Anterior cingulate cortex (tissue), 58 donors: Measurements from ENCODE around the gene UBL7.
"Not testable (repeated sequence)": the region's sequence is repeated elsewhere in the genome, so short reads cannot be mapped to it uniquely, and the experiment has no call there.

Experiments used
- DNase-seq, 58 donors: peaks; one replicate each; lab custom pipeline; 2025; lab: John Stamatoyannopoulos, UW

UBL7 gene, protein sequence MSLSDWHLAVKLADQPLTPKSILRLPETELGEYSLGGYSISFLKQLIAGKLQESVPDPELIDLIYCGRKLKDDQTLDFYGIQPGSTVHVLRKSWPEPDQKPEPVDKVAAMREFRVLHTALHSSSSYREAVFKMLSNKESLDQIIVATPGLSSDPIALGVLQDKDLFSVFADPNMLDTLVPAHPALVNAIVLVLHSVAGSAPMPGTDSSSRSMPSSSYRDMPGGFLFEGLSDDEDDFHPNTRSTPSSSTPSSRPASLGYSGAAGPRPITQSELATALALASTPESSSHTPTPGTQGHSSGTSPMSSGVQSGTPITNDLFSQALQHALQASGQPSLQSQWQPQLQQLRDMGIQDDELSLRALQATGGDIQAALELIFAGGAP

DNA sequence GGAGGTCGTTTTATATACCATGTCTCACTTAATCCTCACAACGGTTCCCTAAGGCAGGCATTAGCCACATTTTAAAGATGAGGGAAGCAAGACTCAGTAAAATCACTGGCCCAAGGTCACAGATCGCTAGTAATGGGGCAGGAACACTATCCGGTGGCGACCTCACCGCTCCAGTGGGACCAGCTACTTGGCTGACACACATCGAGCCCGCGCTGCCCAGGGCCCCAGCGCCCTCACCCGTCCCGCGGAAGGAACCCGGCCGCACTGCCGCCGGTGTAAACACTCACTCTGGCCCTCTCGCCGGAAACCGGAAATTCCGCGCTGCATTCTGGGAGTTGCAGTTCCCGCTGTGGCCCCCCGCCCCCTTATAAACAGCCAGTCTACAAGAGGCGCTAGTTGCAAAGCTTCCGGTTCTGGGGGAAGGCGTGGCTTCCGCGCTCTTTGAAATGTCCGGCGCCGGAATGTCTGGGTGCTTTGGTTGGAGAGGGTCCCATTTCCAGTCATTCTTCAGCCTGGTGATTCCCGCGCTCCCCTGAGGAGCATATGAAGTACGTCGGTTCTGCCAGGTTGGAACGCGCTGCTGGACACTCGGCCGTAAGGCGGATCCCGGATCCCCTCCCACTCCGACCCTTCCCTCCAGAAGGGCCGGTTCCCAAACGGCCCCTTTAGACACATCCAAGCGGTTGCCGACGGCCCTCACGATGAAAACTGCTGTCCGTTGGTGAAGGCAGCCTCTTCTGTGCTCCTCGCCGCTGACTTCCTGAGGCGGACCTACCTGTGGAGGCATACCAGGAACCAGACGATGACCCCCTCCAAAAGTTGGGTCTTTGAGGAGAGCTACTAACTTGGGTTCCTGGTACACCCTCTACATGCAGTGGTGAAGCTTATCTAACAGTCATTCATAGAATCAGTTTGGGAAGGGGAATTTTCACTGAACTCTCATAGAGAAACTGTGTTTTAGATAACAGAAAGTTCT lies at the start of gene UBL7:
Gene UBL7, minus strand, starts transcription at position 290 of the 976 bp plus-strand sequence. CDS start 2,293 bp downstream, outside the sequence.
- DNase-seq: peak; percentile 30 to 98 (median 94)

DNA sequence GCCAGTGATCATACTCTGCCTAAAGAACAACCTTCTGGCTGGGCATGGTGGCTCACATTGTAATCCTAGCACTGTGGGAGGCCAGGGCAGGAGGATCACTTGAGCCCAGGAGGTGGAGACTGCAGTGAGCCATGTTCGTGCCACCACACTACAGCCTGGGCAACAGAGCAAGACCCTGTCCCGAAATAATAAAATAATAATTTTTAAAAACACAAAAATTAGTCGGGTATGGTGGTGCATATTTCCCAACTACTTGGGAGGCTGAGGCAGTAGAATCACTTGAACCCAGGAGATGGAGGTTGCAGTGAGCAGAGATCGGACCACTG lies 45.5 kb upstream of the UBL7 start:
- DNase-seq: no peak

DNA sequence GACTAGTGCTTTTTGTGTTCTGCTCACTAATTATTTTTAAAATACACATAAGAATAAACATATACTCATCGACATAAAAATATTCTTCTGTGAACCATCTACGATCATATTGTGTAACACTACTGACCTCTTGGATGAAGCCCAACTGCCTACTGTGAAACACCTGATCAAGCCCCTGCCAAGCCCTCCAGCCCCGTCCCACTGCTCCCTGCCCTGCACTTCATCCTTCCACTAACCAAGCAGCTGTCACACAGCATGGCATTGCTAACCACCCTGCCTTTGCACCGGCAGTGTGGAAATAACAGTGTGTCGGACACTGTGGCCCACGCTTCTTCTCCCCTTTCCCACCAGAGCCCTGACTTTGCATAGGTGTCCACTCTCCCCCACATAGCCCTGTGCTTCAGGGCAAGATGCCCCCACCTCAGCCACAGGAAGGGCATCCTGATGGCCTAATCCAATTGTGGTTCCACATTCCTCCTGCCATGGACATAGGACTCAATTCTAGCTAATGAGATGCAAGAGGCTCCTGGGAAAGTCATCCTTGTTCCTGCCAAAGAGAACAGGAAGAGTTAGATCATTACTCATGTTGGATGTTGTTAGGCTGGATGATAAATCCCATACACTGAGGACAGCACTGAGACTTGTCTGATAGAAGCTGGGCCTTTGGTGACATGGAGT lies 45.0 kb upstream of the UBL7 start:
- DNase-seq: no peak

DNA sequence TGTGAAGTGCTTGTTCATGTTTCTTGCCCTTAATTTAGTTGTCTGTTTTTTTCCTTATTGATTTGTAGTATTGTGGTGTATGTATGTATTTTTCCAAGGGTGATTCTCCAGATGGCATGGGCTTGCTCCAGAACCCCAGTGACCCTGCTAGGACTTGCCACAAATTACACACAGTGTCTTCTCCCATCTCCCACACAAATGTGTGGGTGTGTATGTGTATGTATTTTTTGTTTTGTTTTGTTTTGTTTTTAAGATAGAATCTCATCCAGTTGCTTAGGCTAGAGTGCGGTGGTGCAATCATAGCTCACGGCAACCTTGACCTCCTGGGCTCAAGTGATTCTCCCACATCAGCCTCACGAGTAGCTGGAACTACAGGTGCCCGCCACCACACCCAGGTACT lies 43.9 kb upstream of the UBL7 start:
- no peak for DNase-seq

DNA sequence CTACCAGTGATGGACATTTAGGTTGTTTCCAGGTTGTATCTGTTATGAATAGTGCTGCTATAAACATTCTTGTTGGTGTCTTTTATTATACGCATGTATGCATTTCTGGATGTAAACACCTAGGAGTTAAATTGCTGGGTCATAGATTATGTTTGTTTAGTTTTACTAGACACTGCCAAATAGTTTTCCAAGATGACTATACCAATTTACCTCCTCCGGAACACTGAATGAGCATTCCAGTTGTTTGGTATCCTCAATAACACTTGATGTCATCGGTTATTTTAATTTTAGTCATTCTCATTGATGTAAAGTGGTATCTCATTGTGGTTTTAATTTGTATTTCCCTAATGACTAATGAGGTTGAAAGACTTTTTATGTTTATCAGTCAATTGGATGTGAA lies 43.5 kb upstream of the UBL7 start:
- no peak for DNase-seq

DNA sequence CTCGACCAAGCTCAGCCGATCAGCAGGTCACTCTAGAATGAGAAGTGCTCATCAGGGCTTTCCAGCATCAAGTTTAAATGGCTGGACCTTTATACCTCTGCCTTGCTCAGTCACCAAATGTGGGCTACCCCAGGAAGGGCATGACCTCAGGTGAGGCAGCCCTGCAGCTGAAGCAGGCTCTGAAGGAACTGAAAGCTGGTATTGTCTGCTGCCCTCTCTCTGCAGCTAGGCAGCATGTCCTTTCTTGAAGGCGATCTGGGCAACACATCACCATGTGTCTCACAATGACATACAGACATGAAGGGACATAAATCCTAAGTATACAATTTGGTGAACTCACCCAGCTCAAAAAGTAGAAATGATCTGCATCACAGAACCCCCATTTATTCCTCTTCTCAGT lies 41.3 kb upstream of the UBL7 start:
- no peak for DNase-seq

DNA sequence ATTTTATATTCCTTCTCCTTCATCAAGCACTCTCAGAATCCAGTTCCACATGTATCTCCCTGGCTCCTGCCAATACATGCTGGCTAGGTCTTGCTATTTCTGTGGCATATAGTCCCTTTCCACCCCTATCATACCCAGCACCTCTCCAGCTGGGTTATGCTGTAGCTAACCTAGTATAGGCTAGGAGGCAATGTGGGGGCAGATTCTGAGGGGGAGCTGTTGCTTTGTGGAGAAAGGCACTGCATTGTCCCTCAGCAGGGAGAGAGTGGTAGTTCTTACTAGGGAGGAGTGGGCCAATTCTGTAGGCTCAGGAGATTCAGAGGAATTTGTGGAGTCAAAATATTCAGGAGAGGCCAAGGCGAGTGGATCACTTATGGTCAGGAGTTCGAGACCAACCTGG lies 39.4 kb upstream of the UBL7 start:
- DNase-seq: no peak

DNA sequence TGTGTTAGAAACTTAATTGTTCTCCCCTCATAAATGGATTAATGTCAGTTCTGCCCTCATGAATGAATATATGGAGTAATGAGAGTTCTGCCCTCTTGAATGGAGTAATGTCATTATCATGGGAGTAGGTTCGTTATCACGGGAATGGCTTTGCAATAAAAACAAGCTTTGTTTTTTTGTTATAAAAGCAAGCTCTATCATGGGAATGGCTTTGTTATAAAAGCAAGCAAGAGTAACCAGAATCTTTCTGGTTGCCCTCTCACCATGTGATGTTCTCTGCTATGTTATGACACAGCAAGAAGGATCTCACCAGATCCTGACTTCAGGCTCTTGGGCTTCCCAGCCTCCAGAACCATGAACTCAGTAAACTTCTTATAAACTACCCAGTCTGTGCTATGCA lies 38.4 kb upstream of the UBL7 start:
- DNase-seq: no peak

DNA sequence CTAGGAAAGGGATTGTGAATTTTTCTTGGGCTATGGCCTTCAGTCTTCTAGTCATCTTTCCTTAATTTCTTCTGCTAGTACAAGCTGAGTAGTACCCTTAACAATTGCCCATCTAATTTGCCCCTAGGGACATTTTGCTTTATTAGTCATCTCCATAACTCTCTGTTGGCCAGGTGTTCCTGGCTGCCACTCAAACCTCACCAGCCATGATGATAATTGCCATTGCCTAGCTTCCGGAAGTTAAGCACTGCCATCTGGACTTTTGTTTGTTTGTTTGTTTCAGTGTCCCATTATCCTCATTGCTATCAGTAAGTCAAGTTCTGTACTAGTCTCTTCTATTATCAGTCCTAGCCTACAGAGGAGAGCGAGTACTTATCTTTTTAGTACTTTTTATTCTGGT lies 36.6 kb upstream of the UBL7 start:
- no peak for DNase-seq

DNA sequence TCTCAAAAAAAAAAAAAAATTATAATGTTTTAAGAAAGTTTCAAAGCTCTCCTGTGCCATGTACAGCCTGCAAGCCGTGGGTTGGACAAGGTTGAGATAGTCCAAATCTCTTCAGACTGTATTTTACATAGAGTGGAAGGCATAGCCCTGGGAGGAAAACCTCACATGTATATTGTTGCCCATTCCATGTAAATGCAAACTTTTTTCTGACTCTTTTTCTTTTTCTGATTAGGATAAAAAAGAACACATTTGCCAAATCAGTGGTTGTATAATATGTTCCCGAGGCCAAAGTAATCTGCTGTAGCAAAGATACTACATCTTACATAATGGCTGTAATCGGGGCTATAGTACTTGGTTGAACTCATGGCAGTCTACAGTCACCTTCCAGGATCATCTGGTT lies 35.7 kb upstream of the UBL7 start:
- DNase-seq: no peak

DNA sequence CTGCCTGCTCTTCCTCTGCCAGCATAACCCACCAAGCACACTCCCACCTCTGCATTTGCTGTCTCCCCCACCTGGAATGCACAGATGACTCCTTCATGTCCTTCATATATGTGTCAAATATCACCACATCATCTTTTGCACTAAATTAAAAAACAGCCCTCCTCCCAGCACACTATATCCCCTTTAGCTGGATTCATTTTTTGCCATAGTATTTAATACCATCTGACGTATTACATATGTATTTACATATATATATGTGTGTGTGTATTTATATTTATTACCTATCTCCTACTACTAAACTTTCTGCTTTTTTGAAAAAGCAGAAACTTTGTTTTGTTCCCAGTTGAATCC lies 29.4 kb upstream of the UBL7 start:
- no peak for DNase-seq

DNA sequence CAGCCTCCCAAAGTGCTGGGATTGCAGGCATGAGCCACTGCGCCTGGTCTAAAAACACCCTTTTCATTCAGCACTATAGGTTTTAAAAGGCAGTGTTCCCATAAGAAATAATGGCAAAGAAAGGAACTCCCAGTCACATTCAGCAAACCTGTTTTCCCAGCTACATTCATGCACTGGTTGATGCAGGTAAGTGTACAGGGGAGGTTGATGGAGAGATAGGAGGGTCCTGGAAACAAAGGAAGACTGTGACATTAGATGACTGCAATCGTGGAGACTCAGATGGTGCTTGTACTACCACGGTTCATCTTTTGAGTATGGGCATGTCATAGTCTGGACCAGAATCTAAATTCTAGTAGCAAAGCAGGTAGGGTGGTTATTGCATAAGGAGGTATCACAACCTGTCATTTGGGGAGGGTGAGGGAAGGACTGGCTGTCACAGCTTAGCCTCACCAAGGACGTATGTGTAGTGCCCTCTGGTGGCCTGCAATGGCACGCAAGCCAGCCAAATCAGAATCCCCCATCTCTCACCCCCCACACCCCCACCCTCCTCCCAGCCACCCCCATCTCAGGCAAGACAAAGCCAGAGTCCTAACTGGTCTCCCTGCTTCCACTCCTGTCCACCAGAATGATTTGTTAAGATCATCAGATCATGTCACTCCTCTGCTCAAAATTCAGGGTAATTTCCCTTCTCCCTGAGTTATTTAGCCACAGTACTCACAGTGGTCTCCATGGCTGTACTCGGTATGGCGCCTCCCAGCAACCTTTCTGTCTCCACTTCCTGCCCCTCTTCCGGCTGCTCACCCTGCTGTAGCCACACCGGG lies 28.8 kb upstream of the UBL7 start:
- DNase-seq: peak in 31 of 58 donors; percentile 0 to 58 (median 6)

DNA sequence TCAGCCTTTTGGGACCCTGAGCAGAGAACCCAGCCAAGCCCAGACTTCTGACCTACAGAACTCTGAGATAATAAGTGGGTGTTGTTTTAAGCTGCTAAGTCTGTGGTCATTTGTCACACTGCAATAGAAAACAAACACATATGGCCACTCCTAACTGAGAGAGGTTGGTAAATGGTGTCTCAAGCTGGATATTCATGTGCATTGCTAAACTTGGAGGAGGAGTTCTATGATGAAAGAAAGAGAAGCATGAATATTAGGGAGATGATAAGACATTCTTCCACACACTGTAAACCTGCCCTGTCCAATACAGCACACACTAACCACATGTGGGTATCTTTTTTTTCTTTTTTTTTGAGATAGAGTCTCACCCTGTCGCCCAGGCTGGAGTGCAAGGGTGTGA lies 27.8 kb upstream of the UBL7 start:
- no peak for DNase-seq

DNA sequence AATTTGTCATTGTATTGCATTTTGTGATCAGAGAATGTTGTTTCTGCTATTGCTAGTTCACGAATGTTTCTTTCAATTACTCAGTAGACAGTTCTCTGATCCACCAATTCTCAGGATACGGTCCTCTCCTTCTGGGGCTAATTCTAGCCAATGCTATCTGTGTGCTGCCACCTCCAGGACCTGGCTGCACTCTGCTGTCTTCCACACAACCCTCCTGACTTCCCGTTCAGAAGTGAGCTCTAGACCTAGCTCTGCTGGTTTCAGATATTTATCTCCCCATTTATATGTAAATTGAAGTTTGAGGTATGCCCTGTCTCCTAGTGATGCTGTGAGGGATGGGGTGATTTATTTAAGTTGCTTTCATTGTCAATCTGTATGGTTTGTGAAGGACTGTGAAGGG lies 21.7 kb upstream of the UBL7 start:
- no peak for DNase-seq

DNA sequence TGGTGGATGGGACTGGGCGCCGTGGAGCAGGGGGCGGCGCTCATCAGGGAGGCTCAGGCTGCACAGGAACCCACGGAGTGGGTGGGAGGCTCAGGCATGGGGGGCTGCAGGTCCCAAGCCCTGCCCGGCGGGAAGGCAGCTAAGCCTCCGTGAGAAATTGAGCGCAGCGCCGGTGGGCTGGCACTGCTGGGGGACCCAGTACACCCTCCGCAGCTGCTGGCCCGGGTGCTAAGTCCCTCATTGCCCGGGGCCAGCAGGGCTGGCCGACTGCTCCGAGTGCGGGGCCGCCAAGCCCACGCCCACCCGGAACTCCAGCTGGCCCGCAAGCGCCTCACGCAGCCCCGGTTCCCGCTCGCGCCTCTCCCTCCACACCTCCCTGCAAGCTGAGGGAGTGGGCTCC lies 19.4 kb upstream of the UBL7 start:
- not testable (repeated sequence) for DNase-seq

DNA sequence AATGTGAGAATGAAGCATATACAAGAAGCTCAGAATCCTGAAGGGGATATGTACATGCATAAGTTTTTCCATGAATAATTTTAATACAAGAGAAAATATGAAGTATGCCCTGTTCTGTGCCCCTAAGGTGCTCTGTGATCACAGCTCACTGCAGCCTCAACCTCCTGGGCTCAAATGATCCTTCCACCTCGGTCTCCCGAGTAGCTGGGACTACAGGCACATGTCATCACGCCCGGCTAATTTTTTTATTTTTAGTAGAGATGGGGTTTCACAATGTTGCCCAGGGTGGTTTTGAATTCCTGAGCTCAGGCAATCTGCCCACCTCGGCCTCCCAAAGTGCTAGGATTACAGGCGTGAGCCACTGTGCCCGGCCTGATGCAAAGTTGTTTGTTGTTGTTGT lies 10.7 kb upstream of the UBL7 start:
- DNase-seq: not testable (repeated sequence)

DNA sequence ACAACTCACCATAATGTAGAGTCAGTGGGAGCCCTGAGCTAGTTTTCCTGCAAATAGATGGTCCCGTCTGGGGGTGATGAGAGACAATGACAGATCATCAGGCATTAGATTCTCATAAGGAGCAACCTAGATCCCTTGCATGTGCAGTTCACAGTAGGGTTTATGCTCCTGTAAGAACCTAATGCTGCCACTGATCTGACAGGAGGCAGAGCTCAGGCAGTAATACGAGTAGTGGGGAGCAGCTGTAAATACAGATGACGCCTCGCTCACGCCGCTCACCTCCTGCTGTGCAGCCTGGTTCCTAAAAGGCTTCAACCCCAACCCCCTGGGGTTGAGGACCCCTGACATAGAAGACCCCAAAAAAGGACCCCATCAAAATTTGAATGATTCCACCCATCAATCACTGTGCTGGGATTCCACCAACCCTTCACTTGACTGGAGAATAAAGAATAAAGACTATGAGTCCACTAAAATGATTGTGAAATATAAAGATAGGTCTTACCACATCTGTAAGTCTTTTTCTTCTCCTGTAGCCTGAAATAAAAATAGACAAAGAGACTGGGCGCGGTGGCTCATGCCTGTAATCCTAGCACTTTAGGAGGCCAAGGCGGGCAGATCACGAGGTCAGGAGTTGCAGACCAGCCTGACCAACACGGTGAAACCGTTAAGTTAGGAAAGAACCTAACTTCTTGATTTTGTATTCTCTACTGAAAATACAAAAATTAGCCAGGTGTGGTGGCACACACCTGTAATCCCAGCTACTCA lies 9.9 kb upstream of the UBL7 start:
- DNase-seq: no peak

DNA sequence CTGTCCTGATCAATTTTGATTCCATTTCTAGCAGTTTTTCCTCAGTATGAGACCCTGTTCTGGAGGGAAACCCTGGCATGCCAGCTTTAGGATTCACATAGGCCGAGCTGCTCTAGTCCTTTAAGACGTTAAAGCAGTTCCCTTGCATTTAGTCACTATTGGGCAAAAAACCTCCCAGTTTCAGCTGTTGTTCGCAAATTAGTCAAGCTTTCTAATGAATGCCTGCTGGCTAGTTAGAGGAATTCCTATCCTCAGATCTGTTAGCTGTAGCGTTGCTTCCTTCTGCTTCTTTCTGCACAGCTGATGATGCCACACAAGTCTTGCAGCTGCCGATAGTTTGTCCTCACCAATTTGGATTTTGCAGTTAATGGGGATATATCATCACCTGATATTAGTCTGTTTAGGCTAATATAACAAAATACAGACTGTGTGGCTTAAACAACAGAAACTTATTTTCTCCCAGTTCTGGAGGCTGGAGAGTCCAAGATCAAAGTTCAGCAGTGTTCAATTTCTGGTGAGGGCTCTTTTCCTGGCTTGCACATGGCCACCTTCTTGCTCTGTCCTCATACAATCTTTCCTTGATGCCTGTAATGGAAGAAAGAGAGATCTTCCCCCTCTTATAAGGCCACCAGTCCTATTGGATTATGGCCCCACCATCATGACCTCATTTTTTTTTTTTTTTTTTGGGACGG lies 7.5 kb upstream of the UBL7 start:
- DNase-seq: no peak

DNA sequence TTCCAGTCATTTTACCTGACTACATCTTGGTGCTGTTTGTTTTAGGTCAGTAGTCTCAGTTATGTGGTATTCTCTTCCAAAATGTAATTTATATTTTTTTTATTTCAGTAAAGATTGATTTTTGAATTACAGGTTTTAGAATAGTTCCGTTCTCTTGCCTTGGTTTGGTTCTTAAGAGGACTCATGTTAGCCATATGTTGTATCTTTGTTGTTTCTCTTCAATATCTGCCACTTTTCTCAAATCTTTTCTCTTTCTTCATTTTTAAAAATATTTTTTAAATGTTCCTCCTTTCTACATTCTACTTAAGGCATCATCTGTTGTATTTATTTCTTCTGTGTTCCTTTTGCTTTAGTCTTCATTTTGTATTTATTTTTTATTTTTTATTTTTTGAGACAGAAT lies 5.6 kb upstream of the UBL7 start:
- no peak for DNase-seq
